Transverse colon (tissue), 4 donors: ENCODE results near the gene ADCY4. TPM values are rescaled to one million over a fixed set of nuclear protein-coding genes. Genes with fewer than 3 reads are reported as not detected.

Experiments used
- DNase-seq: peaks from one replicate; pipeline ENCODE4 v3.0.0-alpha.2; 2019
- H3K27ac ChIP-seq, 4 donors: fragments of 200-600 bp; sonication (generic); 2 replicates each; pipeline ENCODE4 v1.5.1; 2016 to 2018; ENCODE audit warnings: inconsistent platforms in 4 of 4
- H3K27me3 ChIP-seq: fragments of 200-600 bp; sonication (generic); 2 replicates; pipeline ENCODE4 v1.5.1; 2017; ENCODE audit warnings: inconsistent platforms
- H3K36me3 ChIP-seq, 4 donors: fragments of 200-600 bp; sonication (generic); 2 replicates each; pipeline ENCODE4 v1.5.1; 2017 to 2019; ENCODE audit warnings: inconsistent platforms in 4 of 4
- H3K4me1 ChIP-seq, 4 donors: fragments of 200-600 bp; sonication (generic); 2 replicates each; pipeline ENCODE4 v1.5.1; 2017 to 2020; ENCODE audit warnings: inconsistent platforms in 4 of 4
- H3K4me3 ChIP-seq, 4 donors: fragments of 200-600 bp; sonication (generic); 1 replicate in 1 of 4; 2 replicates in 3 of 4; pipeline versions ENCODE4 v1.5.1 to v1.6.1; 2017 to 2019; ENCODE audit warnings: inconsistent platforms in 4 of 4
- H3K9me3 ChIP-seq, 2 donors: fragments of 200-600 bp; sonication (generic); 2 replicates each; pipeline ENCODE4 v1.5.1; 2017 to 2019; ENCODE audit warnings: inconsistent platforms in 2 of 2
- CTCF ChIP-seq, 5 experiments: fragments of 200-600 bp in 3 of 5; fragments of 450-650 bp in 2 of 5; sonication (generic) in 3 of 5; IDR thresholded peaks; 1 replicate in 2 of 5; 2 replicates in 3 of 5; pipeline ENCODE4 v1.5.1; 2016 to 2017; ENCODE audit warnings: antibody characterized with exemption in 5 of 5, inconsistent platforms in 3 of 5, mild to moderate bottlenecking in 2 of 5, moderate library complexity in 1 of 5
- EP300 ChIP-seq: sonication (generic); formaldehyde crosslinking; IDR thresholded peaks from one replicate; pipeline ENCODE4 v1.6.1; 2017; ENCODE audit warnings: antibody characterized with exemption, low read depth
- POLR2A ChIP-seq: fragments of 450-650 bp; IDR thresholded peaks from one replicate; pipeline ENCODE4 v1.6.1; 2016; ENCODE audit warnings: antibody characterized with exemption, mild to moderate bottlenecking, moderate library complexity
- POLR2AphosphoS5 ChIP-seq, 3 donors: sonication (generic); formaldehyde crosslinking; IDR thresholded peaks; one replicate each; pipeline ENCODE4 v1.6.1; 2016; ENCODE audit warnings: antibody characterized with exemption in 3 of 3
- WGBS, 2 donors: methylation state at CpG; one replicate each; pipeline ENCODE4 v1.1.5; 2018; ENCODE audit warnings: low coverage in 1 of 2; 5-methylcytosine and 5-hydroxymethylcytosine counted together
- in situ Hi-C, 4 donors: fragments of 200-750 bp; cut with MboI; loops; one replicate each; pipeline versions ENCODE4 v1.15.0 to v1.15.1; 2017; ENCODE audit warnings: low sequenced_read_pairs in 3 of 4, low pct_ligation_motif_present in 1 of 4, low pct_unique_long_range_greater_than_20kb in 1 of 4
- intact Hi-C: fragments of 100-400 bp; cut with DNase I; formaldehyde crosslinking; loops from one replicate; pipeline ENCODE4 v1.15.1; 2023; ENCODE audit warnings: low total_unique reads
- total RNA-seq, 4 donors: library from RNA; depleted of rRNA; stranded (reverse); fragments of >200 nt; gene quantifications; one replicate each; pipeline ENCODE4 v1.1.0, GENCODE V29; 2016

The ADCY4 gene
- total RNA-seq, 4 donors from 2014 or later, result 7.9 to 74.8 (median 21.3) TPM

GRCh38 chr14:24338843-24339242 is 4.0 kb upstream of the ADCY4 start:
- Histone ChIP-seq H3K9me3 (no peaks in the 10 kb centered on the region), H3K4me1 (peaks cover 9 to 30% (median 17%) of the 10 kb centered on the region in 4 donors), H3K27ac (peak overlapping the region in 2 of 4 donors; percentile 82 to 85), H3K27me3 (peaks cover 17% of the 10 kb centered on the region), H3K4me3 (peak overlapping the region in 3 of 4 donors; percentile 47 to 60 (median 57)), H3K36me3 (peaks cover 0 to 4% (median 0%) of the 10 kb centered on the region in 4 donors)
- intact Hi-C loops (no loop called here), in situ Hi-C loops (loop anchor here in 3 of 4 donors (5.0 to 25.0 kb wide), 3 partner anchors 93 to 98 kb away; partner anchors contain the start of genes CBLN3 (in 1 of the 3), KHNYN (in 1 of the 3) and SDR39U1 (in 1 of the 3))
- 88% methylated on average over 6 of the region's 14 CpGs; no CpG with 5 or more reads in 1 of the 2 donors for WGBS, 2 donors
- DNase-seq, result no peak
- TF ChIP-seq CTCF (IDR thresholded peaks at IDR 0.05), result no peak

- in situ Hi-C loops, result loop anchor here in 3 of 4 donors (5.0 to 25.0 kb wide), 3 partner anchors 95 to 100 kb away; partner anchors contain the start of genes CBLN3 (in 1 of the 3), KHNYN (in 1 of the 3) and SDR39U1 (in 1 of the 3)
- peaks cover 23% of the 10 kb centered on the region for H3K27me3 ChIP-seq
- intact Hi-C loops, result no loop called here
These were observed 2.9 kb upstream of the ADCY4 start for GRCh38 chr14:24337824-24338175.

GRCh38 chr14:24337144-24337823 is 2.4 kb upstream of the ADCY4 start:
- TF ChIP-seq POLR2A (no peak), POLR2AphosphoS5 (IDR thresholded peaks at IDR 0.05) (no peak), CTCF (IDR thresholded peaks at IDR 0.05) (no peak), EP300 (no peak)
- H3K27ac ChIP-seq, result no peak overlapping the region
- peaks cover 0 to 4% (median 0%) of the 10 kb centered on the region in 4 donors for H3K36me3 ChIP-seq
- in situ Hi-C loops, result loop anchor here in 3 of 4 donors (5.0 to 25.0 kb wide), 3 partner anchors 95 to 100 kb away; partner anchors contain the start of genes CBLN3 (in 1 of the 3), KHNYN (in 1 of the 3) and SDR39U1 (in 1 of the 3)
- no peak overlapping the region for H3K4me3 ChIP-seq
- DNase-seq, result no peak
- no peaks in the 10 kb centered on the region for H3K9me3 ChIP-seq
- intact Hi-C loops, result no loop called here
- H3K27me3 ChIP-seq, result peaks cover 28% of the 10 kb centered on the region
- WGBS, 2 donors, result 79 to 88% methylated on average over 2 to 7 of the region's 7 CpGs
- peaks cover 15 to 45% (median 32%) of the 10 kb centered on the region in 4 donors for H3K4me1 ChIP-seq

More at GRCh38 chr14:24337824-24338175, 2.9 kb upstream of the ADCY4 start:
- H3K27ac ChIP-seq, result no peak overlapping the region
- peaks cover 0 to 4% (median 0%) of the 10 kb centered on the region in 4 donors for H3K36me3 ChIP-seq
- H3K9me3 ChIP-seq, result no peaks in the 10 kb centered on the region
- TF ChIP-seq POLR2AphosphoS5 (IDR thresholded peaks at IDR 0.05), result no peak
- TF ChIP-seq POLR2A, result no peak
- TF ChIP-seq CTCF (IDR thresholded peaks at IDR 0.05), result no peak
- H3K4me3 ChIP-seq, result no peak overlapping the region
- peaks cover 10 to 40% (median 27%) of the 10 kb centered on the region in 4 donors for H3K4me1 ChIP-seq
- WGBS, 2 donors, result 85 to 98% methylated on average over 6 to 8 of the region's 8 CpGs
- no peak for DNase-seq

- in situ Hi-C loops (loop anchor here in 3 of 4 donors (5.0 to 25.0 kb wide), 3 partner anchors 97 to 102 kb away; partner anchors contain the start of genes CBLN3 (in 1 of the 3), KHNYN (in 1 of the 3) and SDR39U1 (in 1 of the 3)), intact Hi-C loops (no loop called here)
- Histone ChIP-seq H3K27me3 (peaks cover 28% of the 10 kb centered on the region), H3K9me3 (no peaks in the 10 kb centered on the region), H3K36me3 (peaks cover 0 to 4% (median 0%) of the 10 kb centered on the region in 4 donors), H3K27ac (peak overlapping the region in 2 of 4 donors; percentile 4 to 13), H3K4me1 (peaks cover 15 to 51% (median 36%) of the 10 kb centered on the region in 4 donors), H3K4me3 (peak overlapping the region in 1 of 4 donors; percentile 41)
- 81% methylated on average over 12 of the region's 12 CpGs; no CpG with 5 or more reads in 1 of the 2 donors for WGBS, 2 donors
- TF ChIP-seq EP300 (no peak), POLR2AphosphoS5 (IDR thresholded peaks at IDR 0.05) (peak in 1 of 3 donors; percentile 10)
- DNase-seq, result no peak
These were observed 745 bp upstream of the ADCY4 start for GRCh38 chr14:24335461-24336171.
